ENCODE data around the gene FOCAD.

DNA sequence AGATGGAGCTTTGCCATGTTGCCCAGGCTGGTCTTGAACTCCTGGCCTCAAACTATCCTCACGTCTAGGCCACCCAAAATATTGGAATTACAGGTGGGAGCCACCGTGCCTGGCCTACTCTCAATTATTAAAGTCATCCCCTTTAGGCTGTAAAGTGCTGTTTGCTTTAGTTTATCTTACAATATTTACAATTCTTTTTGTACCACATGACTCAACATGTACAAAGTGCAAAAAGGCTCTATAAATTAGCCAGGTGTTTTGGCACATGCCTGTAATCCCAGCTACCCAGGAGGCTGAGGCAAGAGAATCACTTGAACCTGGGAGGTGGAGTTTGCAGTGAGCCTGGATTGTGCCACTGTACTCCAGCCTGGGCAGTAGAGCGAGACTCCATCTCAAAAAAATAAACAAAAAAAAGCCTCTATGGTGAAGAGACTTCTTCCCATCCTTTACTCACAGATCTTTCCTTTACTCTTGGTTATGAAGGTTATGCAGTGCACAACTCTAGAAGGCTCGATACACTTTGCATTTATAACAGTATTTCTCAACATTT lies 33.2 kb upstream of the FOCAD start:
- no peak for TF ChIP-seq TAF1 (IDR thresholded peaks at IDR 0.05; ENCODE audit: low read depth, low read length)
- TF ChIP-seq POLR2A (IDR thresholded peaks at IDR 0.05; ENCODE audit: low read depth, low read length), result no peak
- no peak for TF ChIP-seq SPI1 (IDR thresholded peaks at IDR 0.05; ENCODE audit: low read depth, low read length)

All from GM12891 (cell line).